Keratinocyte (primary cell): ENCODE data around the gene CD81. TPM values are rescaled to one million over a fixed set of nuclear protein-coding genes. Genes with fewer than 3 reads are reported as not detected.

Experiments used
- DNase-seq: peaks from one replicate; pipeline ENCODE4 v3.0.0-alpha.2; 2011; ENCODE audit warnings: low read depth, missing footprints, low spot score
- FAIRE-seq: peaks from 2 replicates; lab custom pipeline; 2011; peaks lifted over from hg19 to GRCh38; lab: Jason Lieb, UNC
- H2AFZ ChIP-seq: 2 replicates; pipeline ENCODE4 v1.6.0; 2012; ENCODE audit warnings: low read length, control low read depth, inconsistent platforms; ENCODE audit not compliant: control insufficient read depth
- H3K27ac ChIP-seq: 2 replicates; pipeline ENCODE4 v1.5.1; 2011; ENCODE audit warnings: low read length; ENCODE audit not compliant: control insufficient read depth, insufficient read depth
- H3K27me3 ChIP-seq: 3 replicates; pipeline ENCODE4 v1.6.0; 2011; ENCODE audit warnings: low read length; ENCODE audit not compliant: control insufficient read depth, insufficient read depth; ENCODE audit errors: extremely low read depth
- H3K36me3 ChIP-seq, 2 experiments: 2 replicates in 1 of 2; 3 replicates in 1 of 2; pipeline ENCODE4 v1.5.1; 2011; ENCODE audit warnings: low read length in 2 of 2, mild to moderate bottlenecking in 1 of 2; ENCODE audit not compliant: control insufficient read depth in 2 of 2, insufficient read depth in 2 of 2; ENCODE audit errors: extremely low read depth in 1 of 2
- H3K4me1 ChIP-seq: 3 replicates; pipeline ENCODE4 v1.5.1; 2011; ENCODE audit warnings: low read length; ENCODE audit not compliant: control insufficient read depth, insufficient read depth; ENCODE audit errors: extremely low read depth
- H3K4me2 ChIP-seq: 3 replicates; pipeline ENCODE4 v1.6.0; 2011; ENCODE audit warnings: low read depth, low read length; ENCODE audit not compliant: control insufficient read depth, insufficient read depth; ENCODE audit errors: extremely low read depth
- H3K4me3 ChIP-seq, 3 experiments: fragments of 200-600 bp in 1 of 3; sonication (generic) in 1 of 3; 2 replicates in 2 of 3; 3 replicates in 1 of 3; pipeline ENCODE4 v1.5.1; 2011 to 2016; ENCODE audit warnings: low read length in 3 of 3, mild to moderate bottlenecking in 3 of 3, control low read depth in 2 of 3, inconsistent platforms in 1 of 3, low read depth in 1 of 3, mixed read lengths in 1 of 3, mixed run types in 1 of 3, moderate library complexity in 1 of 3; ENCODE audit not compliant: control insufficient read depth in 2 of 3, insufficient read depth in 2 of 3; ENCODE audit errors: extremely low read depth in 1 of 3
- H3K79me2 ChIP-seq: 2 replicates; pipeline ENCODE4 v1.6.0; 2012; ENCODE audit warnings: low read length; ENCODE audit not compliant: control insufficient read depth, insufficient read depth
- H3K9ac ChIP-seq: 3 replicates; pipeline ENCODE4 v1.6.0; 2011; ENCODE audit warnings: low read length; ENCODE audit not compliant: control insufficient read depth, insufficient read depth; ENCODE audit errors: extremely low read depth
- H3K9me1 ChIP-seq: 3 replicates; pipeline ENCODE4 v1.6.0; 2011; ENCODE audit warnings: low read length; ENCODE audit not compliant: control insufficient read depth, insufficient read depth; ENCODE audit errors: extremely low read depth
- H3K9me3 ChIP-seq: 2 replicates; pipeline ENCODE4 v1.5.1; 2012; ENCODE audit warnings: low read depth, low read length; ENCODE audit not compliant: control insufficient read depth
- H4K20me1 ChIP-seq: 3 replicates; pipeline ENCODE4 v1.6.0; 2011; ENCODE audit warnings: low read length; ENCODE audit not compliant: control insufficient read depth, insufficient read depth; ENCODE audit errors: extremely low read depth
- CTCF ChIP-seq, 3 experiments: IDR thresholded peaks in 1 of 3; conservative IDR thresholded peaks in 1 of 3; optimal IDR thresholded peaks in 1 of 3; 2 replicates in 2 of 3; 3 replicates in 1 of 3; pipeline versions ENCODE3 to v1.5.1; 2011; ENCODE audit warnings: low read length in 3 of 3, mild to moderate bottlenecking in 3 of 3, moderate library complexity in 2 of 3, control low read depth in 1 of 3, inconsistent platforms in 1 of 3; ENCODE audit not compliant: insufficient read depth in 2 of 3; ENCODE audit errors: extremely low read depth in 1 of 3
- EZH2 ChIP-seq: IDR thresholded peaks from one replicate; pipeline ENCODE4 v1.6.1; 2012; ENCODE audit warnings: inconsistent platforms, mild to moderate bottlenecking, low read length, moderate library complexity
- dilution Hi-C: fragments of 300-500 bp; cut with MboI; formaldehyde crosslinking; loops from one replicate; pipeline ENCODE4 v1.7.0; 2020; ENCODE audit warnings: low sequenced_read_pairs; ENCODE audit not compliant: extremely low pct_ligation_motif_present
- polyA plus RNA-seq, 5 experiments: library from polyadenylated mRNA; depleted of rRNA in 3 of 5; stranded (reverse) in 3 of 5; stranded (forward) in 1 of 5; unstranded in 1 of 5; fragments of >200 nt; gene quantifications; 1 replicate in 1 of 5; 2 replicates in 3 of 5; 3 replicates in 1 of 5; pipeline versions ENCODE4 v1.2.1 to v1.2.3, GENCODE V29; 2011 to 2012; ENCODE audit warnings: missing spikeins in 2 of 5, low read depth in 1 of 5, low replicate concordance in 1 of 5

CD81 gene
- polyA plus RNA-seq, 1 donor (not counting 4 experiments of a cell fraction or from before 2014, with no cell fraction given): 194 TPM

GRCh38 chr11:2369320-2369719 is 7.8 kb upstream of the CD81 start:
- Histone ChIP-seq H3K27ac (no peak overlapping the region), H3K9ac (no peak overlapping the region), H3K9me3 (no peaks in the 10 kb centered on the region), H3K9me1 (no peaks in the 10 kb centered on the region), H3K4me1 (peaks cover 8% of the 10 kb centered on the region), H3K27me3 (no peaks in the 10 kb centered on the region), H3K4me2 (no peak overlapping the region), H3K79me2 (no peaks in the 10 kb centered on the region), H2AFZ (no peak overlapping the region), H3K4me3 (no peak overlapping the region), H3K36me3 (no peaks in the 10 kb centered on the region), H4K20me1 (no peaks in the 10 kb centered on the region)
- DNase-seq (no peak), FAIRE-seq (no peak)
- dilution Hi-C loops: no loop called here
- TF ChIP-seq CTCF (optimal IDR thresholded peaks at IDR 0.05 in 1 of 3, IDR thresholded peaks at IDR 0.05 in 1 of 3, conservative IDR thresholded peaks at IDR 0.05 in 1 of 3; ENCODE audit: extremely low read depth in 1 of 3, insufficient read depth in 2 of 3, low read length in 3 of 3): no peak
- TF ChIP-seq EZH2: no peak

- Histone ChIP-seq H3K9me1 (no peaks in the 10 kb centered on the region), H3K4me3 (no peak overlapping the region), H2AFZ (no peak overlapping the region), H3K4me1 (peaks cover 11% of the 10 kb centered on the region), H3K79me2 (no peaks in the 10 kb centered on the region), H3K9ac (no peak overlapping the region), H3K27me3 (no peaks in the 10 kb centered on the region), H3K27ac (no peak overlapping the region), H4K20me1 (no peaks in the 10 kb centered on the region), H3K9me3 (no peaks in the 10 kb centered on the region), H3K4me2 (no peak overlapping the region), H3K36me3 (no peaks in the 10 kb centered on the region)
- dilution Hi-C loops: no loop called here
- FAIRE-seq (no peak), DNase-seq (no peak)
- no peak for TF ChIP-seq CTCF (optimal IDR thresholded peaks at IDR 0.05 in 1 of 3, IDR thresholded peaks at IDR 0.05 in 1 of 3, conservative IDR thresholded peaks at IDR 0.05 in 1 of 3; ENCODE audit: extremely low read depth in 1 of 3, insufficient read depth in 2 of 3, low read length in 3 of 3)
- no peak for TF ChIP-seq EZH2
Measured at GRCh38 chr11:2369896-2370295, 7.2 kb upstream of the CD81 start.
